WERI-Rb-1 (cell line): ENCODE measurements around the gene TNRC6B.

Experiments
- DNase-seq: peaks from one replicate; pipeline ENCODE4 v3.0.0-alpha.2; 2020
- H3K27ac ChIP-seq: fragments of 250-450 bp; sonication (Bioruptor Pico); 2 replicates; pipeline ENCODE4 v1.5.1; 2020; ENCODE audit warnings: mild to moderate bottlenecking, moderate library complexity
- H3K27me3 ChIP-seq: fragments of 250-450 bp; sonication (Bioruptor Pico); 2 replicates; pipeline ENCODE4 v1.5.1; 2021; ENCODE audit warnings: mild to moderate bottlenecking, low read depth, moderate library complexity; ENCODE audit not compliant: insufficient read depth, severe bottlenecking
- H3K36me3 ChIP-seq: fragments of 250-450 bp; sonication (Bioruptor Pico); 2 replicates; pipeline ENCODE4 v1.5.1; 2020; ENCODE audit warnings: mild to moderate bottlenecking, moderate library complexity
- H3K4me3 ChIP-seq: 2 replicates; pipeline ENCODE4 v1.5.1; 2011; ENCODE audit warnings: low read depth, mild to moderate bottlenecking, control low read depth, low read length
- H3K9me3 ChIP-seq: fragments of 250-450 bp; sonication (Bioruptor Pico); 2 replicates; pipeline ENCODE4 v1.5.1; 2021; ENCODE audit warnings: mild to moderate bottlenecking, moderate library complexity; ENCODE audit not compliant: severe bottlenecking
- CTCF ChIP-seq: IDR thresholded peaks from 2 replicates; pipeline ENCODE4 v1.5.1; 2011; ENCODE audit warnings: low read depth, mild to moderate bottlenecking, control low read depth, inconsistent platforms, low read length

Gene TNRC6B

GRCh38 chr22:40361100-40361499 lies 183.4 kb downstream of the TNRC6B start:
- H3K27ac ChIP-seq, result no peak overlapping the region
- H3K9me3 ChIP-seq, result no peaks in the 10 kb centered on the region
- DNase-seq, result no peak
- H3K4me3 ChIP-seq, result no peak overlapping the region
- peaks cover 86% of the 10 kb centered on the region for H3K36me3 ChIP-seq
- no peak for TF ChIP-seq CTCF
- no peaks in the 10 kb centered on the region for H3K27me3 ChIP-seq

GRCh38 chr22:40363059-40363458 lies 185.3 kb downstream of the TNRC6B start:
- Histone ChIP-seq H3K27me3 (no peaks in the 10 kb centered on the region), H3K9me3 (no peaks in the 10 kb centered on the region), H3K27ac (no peak overlapping the region), H3K36me3 (peaks cover 90% of the 10 kb centered on the region), H3K4me3 (no peak overlapping the region)
- TF ChIP-seq CTCF, result no peak
- DNase-seq, result no peak

- DNase-seq, result no peak
- H3K9me3 ChIP-seq, result no peaks in the 10 kb centered on the region
- no peak for TF ChIP-seq CTCF
- no peaks in the 10 kb centered on the region for H3K27me3 ChIP-seq
- no peak overlapping the region for H3K4me3 ChIP-seq
- peaks cover 90% of the 10 kb centered on the region for H3K36me3 ChIP-seq
- no peak overlapping the region for H3K27ac ChIP-seq
These were observed 186.7 kb downstream of the TNRC6B start for GRCh38 chr22:40364431-40364830.

GRCh38 chr22:40366068-40366467 lies 188.3 kb downstream of the TNRC6B start:
- no peak for TF ChIP-seq CTCF
- Histone ChIP-seq H3K36me3 (peaks cover 79% of the 10 kb centered on the region), H3K4me3 (no peak overlapping the region), H3K27me3 (no peaks in the 10 kb centered on the region), H3K9me3 (no peaks in the 10 kb centered on the region), H3K27ac (no peak overlapping the region)
- no peak for DNase-seq

- no peak overlapping the region for H3K27ac ChIP-seq
- no peaks in the 10 kb centered on the region for H3K27me3 ChIP-seq
- no peak overlapping the region for H3K4me3 ChIP-seq
- no peaks in the 10 kb centered on the region for H3K9me3 ChIP-seq
- no peak for DNase-seq
- TF ChIP-seq CTCF, result no peak
- peaks cover 66% of the 10 kb centered on the region for H3K36me3 ChIP-seq
These were observed 189.6 kb downstream of the TNRC6B start for GRCh38 chr22:40367342-40367741.

- no peak overlapping the region for H3K27ac ChIP-seq
- TF ChIP-seq CTCF, result no peak
- H3K9me3 ChIP-seq, result no peaks in the 10 kb centered on the region
- H3K36me3 ChIP-seq, result peaks cover 62% of the 10 kb centered on the region
- no peak for DNase-seq
- H3K27me3 ChIP-seq, result no peaks in the 10 kb centered on the region
- H3K4me3 ChIP-seq, result no peak overlapping the region
These were observed 190.3 kb downstream of the TNRC6B start for GRCh38 chr22:40368016-40368415.
